GM10248 (cell line): ENCODE results near the gene BICC1.

ENCODE experiments used
- CTCF ChIA-PET: fragments of 300-600 bp; sonication (Branson Sonifier 250); formaldehyde crosslinking; extraction: SDS; loops from one replicate; lab custom pipeline; 2021; ENCODE audit warnings: antibody characterized with exemption; lab: Yijun Ruan, JAX
- POLR2A ChIA-PET: fragments of 350-650 bp; sonication (Branson Sonifier 250); formaldehyde crosslinking; extraction: SDS; loops from one replicate; lab custom pipeline; 2020; ENCODE audit warnings: antibody characterized with exemption; lab: Yijun Ruan, JAX
- DNase-seq: peaks from one replicate; pipeline ENCODE4 v3.0.0; 2012; ENCODE audit errors: extremely low spot score
- CTCF ChIP-seq: IDR thresholded peaks from 2 replicates; pipeline ENCODE4 v1.5.1; 2012; ENCODE audit warnings: mild to moderate bottlenecking, low read depth; ENCODE audit errors: extremely low read depth, missing control alignments, control extremely low read depth

The BICC1 gene

GRCh38 chr10:58701405-58702135, 188.9 kb downstream of the BICC1 start:
- TF ChIP-seq CTCF: no peak
- DNase-seq: no peak
- POLR2A ChIA-PET: no interaction called here
- CTCF ChIA-PET: no interaction called here

GRCh38 chr10:58704226-58704625, 191.6 kb downstream of the BICC1 start:
- ChIA-PET POLR2A (no interaction called here), CTCF (interaction anchor here (1.0 to 1.2 kb wide), 2 partner anchors 9 to 19 kb away, joined by 3 to 4 read pairs; no protein-coding TSS in a partner anchor)

GRCh38 chr10:58704671-58705141, 192.0 kb downstream of the BICC1 start:
- ChIA-PET CTCF (interaction anchor here (1.2 kb wide), 1 partner anchor 19 kb away, joined by 4 read pairs; no protein-coding TSS in a partner anchor), POLR2A (no interaction called here)
- TF ChIP-seq CTCF: no peak
- no peak for DNase-seq

More at GRCh38 chr10:58704226-58704625, 191.6 kb downstream of the BICC1 start:
- no peak for TF ChIP-seq CTCF
- DNase-seq: no peak

- CTCF ChIA-PET: interaction anchor here (1.0 to 2.3 kb wide), 2 partner anchors 9 to 13 kb away, joined by 4 to 7 read pairs; no protein-coding TSS in a partner anchor
- DNase-seq: no peak
- no peak for TF ChIP-seq CTCF
- POLR2A ChIA-PET: no interaction called here
These were observed 194.2 kb downstream of the BICC1 start for GRCh38 chr10:58706836-58707235.

GRCh38 chr10:58712141-58712540, 199.5 kb downstream of the BICC1 start:
- no peak for DNase-seq
- ChIA-PET CTCF (interaction anchor here (0.9 to 1.9 kb wide), 2 partner anchors 9 to 31 kb away, joined by 3 to 4 read pairs; no protein-coding TSS in a partner anchor), POLR2A (no interaction called here)
- TF ChIP-seq CTCF: no peak

GRCh38 chr10:58712982-58713381, 200.3 kb downstream of the BICC1 start:
- ChIA-PET POLR2A (no interaction called here), CTCF (interaction anchor here (0.9 to 1.9 kb wide), 2 partner anchors 9 to 30 kb away, joined by 3 to 4 read pairs; no protein-coding TSS in a partner anchor)
- no peak for DNase-seq
- TF ChIP-seq CTCF: no peak
